C4-2B (cell line): ENCODE results near the gene LRRC66.

Experiments used
- ZFX ChIP-seq: fragments of 450-650 bp; IDR thresholded peaks from 2 replicates; pipeline ENCODE4 v1.6.1; 2017
- TF ChIP-seq, protein P1 (sequence below): fragments of 450-650 bp; conservative IDR thresholded peaks from 2 replicates; pipeline ENCODE4 v1.5.1; 2017; ENCODE audit warnings: mild to moderate bottlenecking

DNA sequence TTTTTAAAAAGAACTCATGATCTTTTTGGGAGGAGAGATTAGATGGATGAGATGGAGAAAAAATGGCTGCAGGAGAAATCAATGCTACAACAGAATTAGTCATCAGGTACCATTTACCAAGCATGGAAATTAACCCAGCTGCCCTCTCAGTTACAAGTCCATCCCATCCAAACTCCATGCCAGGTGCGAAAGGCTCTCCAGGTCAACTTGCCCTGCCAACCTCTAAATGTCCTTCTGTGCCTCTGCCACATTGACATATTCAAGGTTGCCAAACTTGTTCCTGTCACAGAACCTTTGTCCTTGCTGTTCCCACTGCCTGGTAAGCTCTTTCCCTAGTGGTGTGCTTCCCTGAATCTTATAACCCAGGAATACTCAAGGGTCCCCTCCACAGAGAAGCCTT lies 38.1 kb upstream of the LRRC66 start:
- TF ChIP-seq, protein P1, sequence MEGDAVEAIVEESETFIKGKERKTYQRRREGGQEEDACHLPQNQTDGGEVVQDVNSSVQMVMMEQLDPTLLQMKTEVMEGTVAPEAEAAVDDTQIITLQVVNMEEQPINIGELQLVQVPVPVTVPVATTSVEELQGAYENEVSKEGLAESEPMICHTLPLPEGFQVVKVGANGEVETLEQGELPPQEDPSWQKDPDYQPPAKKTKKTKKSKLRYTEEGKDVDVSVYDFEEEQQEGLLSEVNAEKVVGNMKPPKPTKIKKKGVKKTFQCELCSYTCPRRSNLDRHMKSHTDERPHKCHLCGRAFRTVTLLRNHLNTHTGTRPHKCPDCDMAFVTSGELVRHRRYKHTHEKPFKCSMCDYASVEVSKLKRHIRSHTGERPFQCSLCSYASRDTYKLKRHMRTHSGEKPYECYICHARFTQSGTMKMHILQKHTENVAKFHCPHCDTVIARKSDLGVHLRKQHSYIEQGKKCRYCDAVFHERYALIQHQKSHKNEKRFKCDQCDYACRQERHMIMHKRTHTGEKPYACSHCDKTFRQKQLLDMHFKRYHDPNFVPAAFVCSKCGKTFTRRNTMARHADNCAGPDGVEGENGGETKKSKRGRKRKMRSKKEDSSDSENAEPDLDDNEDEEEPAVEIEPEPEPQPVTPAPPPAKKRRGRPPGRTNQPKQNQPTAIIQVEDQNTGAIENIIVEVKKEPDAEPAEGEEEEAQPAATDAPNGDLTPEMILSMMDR, result no peak
- TF ChIP-seq ZFX, result no peak
